Fibroblast of lung (primary cell): Measurements from ENCODE around the gene ZSCAN1. TPM values are rescaled to one million over a fixed set of nuclear protein-coding genes. Genes with fewer than 3 reads are reported as not detected.

Experiments
- DNase-seq, 2 donors: peaks; one replicate each; pipeline versions ENCODE4 v3.0.0 to v3.0.0-alpha.2; 2010; ENCODE audit warnings: low read depth in 2 of 2
- H2AFZ ChIP-seq: 2 replicates; pipeline ENCODE4 v1.5.1; 2012; ENCODE audit warnings: low read length, control low read depth, inconsistent platforms
- H3K27ac ChIP-seq: 2 replicates; pipeline ENCODE4 v1.5.1; 2011; ENCODE audit warnings: low read length, control low read depth; ENCODE audit not compliant: insufficient read depth
- H3K27me3 ChIP-seq: 2 replicates; pipeline ENCODE4 v1.5.1; 2011; ENCODE audit warnings: mild to moderate bottlenecking, low read length; ENCODE audit not compliant: control insufficient read depth, insufficient read depth
- H3K36me3 ChIP-seq: 2 replicates; pipeline ENCODE4 v1.5.1; 2011; ENCODE audit warnings: low read length; ENCODE audit not compliant: control insufficient read depth, insufficient read depth
- H3K4me1 ChIP-seq: 2 replicates; pipeline ENCODE4 v1.5.1; 2011; ENCODE audit warnings: low read length; ENCODE audit not compliant: control insufficient read depth, insufficient read depth; ENCODE audit errors: extremely low read depth
- H3K4me2 ChIP-seq: 2 replicates; pipeline ENCODE4 v1.5.1; 2011; ENCODE audit warnings: low read length, control low read depth; ENCODE audit not compliant: insufficient read depth; ENCODE audit errors: extremely low read depth
- H3K4me3 ChIP-seq, 4 experiments: fragments of 200-600 bp in 1 of 4; sonication (generic) in 1 of 4; replicated peaks in 1 of 4; 2 replicates each; pipeline ENCODE4 v1.5.1; 2011 to 2016; ENCODE audit warnings: low read length in 4 of 4, low read depth in 3 of 4, mild to moderate bottlenecking in 3 of 4, control low read depth in 2 of 4, inconsistent platforms in 1 of 4, mixed read lengths in 1 of 4; ENCODE audit not compliant: insufficient read depth in 1 of 4; ENCODE audit errors: control extremely low read depth in 1 of 4
- H3K79me2 ChIP-seq: 2 replicates; pipeline ENCODE4 v1.5.1; 2012; ENCODE audit warnings: mild to moderate bottlenecking, low read length, inconsistent platforms; ENCODE audit not compliant: control insufficient read depth, insufficient read depth
- H3K9ac ChIP-seq: 2 replicates; pipeline ENCODE4 v1.5.1; 2011; ENCODE audit warnings: mild to moderate bottlenecking, low read length, control low read depth; ENCODE audit not compliant: insufficient read depth
- H3K9me3 ChIP-seq: 2 replicates; pipeline ENCODE4 v1.5.1; 2012; ENCODE audit warnings: low read depth, low read length; ENCODE audit not compliant: control insufficient read depth, insufficient read depth
- H4K20me1 ChIP-seq: 2 replicates; pipeline ENCODE4 v1.5.1; 2011; ENCODE audit warnings: low read length; ENCODE audit not compliant: control insufficient read depth, insufficient read depth; ENCODE audit errors: extremely low read depth
- EZH2 ChIP-seq: IDR thresholded peaks from 2 replicates; pipeline ENCODE4 v1.5.1; 2012; ENCODE audit warnings: low read length, control low read depth, mild to moderate bottlenecking; ENCODE audit errors: missing control alignments
- polyA plus RNA-seq, 2 donors: library from polyadenylated mRNA; depleted of rRNA in 1 of 2; stranded (reverse) in 1 of 2; unstranded in 1 of 2; fragments of >200 nt; gene quantifications; 2 replicates each; pipeline ENCODE4 v1.2.1, GENCODE V29; 2011 to 2012; ENCODE audit warnings: missing spikeins in 1 of 2
- total RNA-seq: library from RNA; depleted of rRNA; stranded (reverse); fragments of >200 nt; gene quantifications from 2 replicates; pipeline ENCODE4 v1.2.1, GENCODE V29; 2014
- TF ChIP-seq, protein P1 (sequence below), 2 donors: IDR thresholded peaks in 1 of 2; conservative IDR thresholded peaks in 1 of 2; 1 replicate in 1 of 2; 2 replicates in 1 of 2; pipeline ENCODE4 v1.5.1; 2011 to 2012; ENCODE audit warnings: low read length in 2 of 2, control low read depth in 1 of 2, inconsistent platforms in 1 of 2, low read depth in 1 of 2, mild to moderate bottlenecking in 1 of 2

ZSCAN1 gene
- total and polyA plus RNA-seq, 2 donors (not counting 1 experiment from before 2014, with no cell fraction given) = not detected

GRCh38 chr19:58024661-58025060 lies 9.2 kb upstream of the ZSCAN1 start:
- H3K9ac ChIP-seq = no peak overlapping the region
- H4K20me1 ChIP-seq = no peaks in the 10 kb centered on the region
- H3K4me3 ChIP-seq = no peak overlapping the region
- H3K4me1 ChIP-seq = no peaks in the 10 kb centered on the region
- H3K79me2 ChIP-seq = no peaks in the 10 kb centered on the region
- no peak overlapping the region for H3K27ac ChIP-seq
- no peak overlapping the region for H3K4me2 ChIP-seq
- H3K27me3 ChIP-seq = no peaks in the 10 kb centered on the region
- TF ChIP-seq EZH2 = no peak
- TF ChIP-seq, protein P1, sequence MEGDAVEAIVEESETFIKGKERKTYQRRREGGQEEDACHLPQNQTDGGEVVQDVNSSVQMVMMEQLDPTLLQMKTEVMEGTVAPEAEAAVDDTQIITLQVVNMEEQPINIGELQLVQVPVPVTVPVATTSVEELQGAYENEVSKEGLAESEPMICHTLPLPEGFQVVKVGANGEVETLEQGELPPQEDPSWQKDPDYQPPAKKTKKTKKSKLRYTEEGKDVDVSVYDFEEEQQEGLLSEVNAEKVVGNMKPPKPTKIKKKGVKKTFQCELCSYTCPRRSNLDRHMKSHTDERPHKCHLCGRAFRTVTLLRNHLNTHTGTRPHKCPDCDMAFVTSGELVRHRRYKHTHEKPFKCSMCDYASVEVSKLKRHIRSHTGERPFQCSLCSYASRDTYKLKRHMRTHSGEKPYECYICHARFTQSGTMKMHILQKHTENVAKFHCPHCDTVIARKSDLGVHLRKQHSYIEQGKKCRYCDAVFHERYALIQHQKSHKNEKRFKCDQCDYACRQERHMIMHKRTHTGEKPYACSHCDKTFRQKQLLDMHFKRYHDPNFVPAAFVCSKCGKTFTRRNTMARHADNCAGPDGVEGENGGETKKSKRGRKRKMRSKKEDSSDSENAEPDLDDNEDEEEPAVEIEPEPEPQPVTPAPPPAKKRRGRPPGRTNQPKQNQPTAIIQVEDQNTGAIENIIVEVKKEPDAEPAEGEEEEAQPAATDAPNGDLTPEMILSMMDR (conservative IDR thresholded peaks at IDR 0.05 in 1 of 2, IDR thresholded peaks at IDR 0.05 in 1 of 2; ENCODE audit: low read depth in 1 of 2, low read length in 2 of 2) = no peak
- no peak for DNase-seq
- H3K36me3 ChIP-seq = no peaks in the 10 kb centered on the region
- H2AFZ ChIP-seq = no peak overlapping the region
- no peaks in the 10 kb centered on the region for H3K9me3 ChIP-seq

- Histone ChIP-seq H3K9ac (no peak overlapping the region), H4K20me1 (no peaks in the 10 kb centered on the region), H2AFZ (no peak overlapping the region), H3K27me3 (no peaks in the 10 kb centered on the region), H3K9me3 (no peaks in the 10 kb centered on the region), H3K79me2 (no peaks in the 10 kb centered on the region), H3K27ac (no peak overlapping the region), H3K4me1 (no peaks in the 10 kb centered on the region), H3K36me3 (no peaks in the 10 kb centered on the region), H3K4me2 (peak overlapping the region; percentile 35), H3K4me3 (peak overlapping the region in 2 of 4 experiments; percentile 28 to 46)
- no peak for DNase-seq
- TF ChIP-seq EZH2 = no peak
- TF ChIP-seq, protein P1 (conservative IDR thresholded peaks at IDR 0.05 in 1 of 2, IDR thresholded peaks at IDR 0.05 in 1 of 2; ENCODE audit: low read depth in 1 of 2, low read length in 2 of 2) = no peak
Measured at GRCh38 chr19:58034477-58034793, 610 bp downstream of the ZSCAN1 start.

DNA sequence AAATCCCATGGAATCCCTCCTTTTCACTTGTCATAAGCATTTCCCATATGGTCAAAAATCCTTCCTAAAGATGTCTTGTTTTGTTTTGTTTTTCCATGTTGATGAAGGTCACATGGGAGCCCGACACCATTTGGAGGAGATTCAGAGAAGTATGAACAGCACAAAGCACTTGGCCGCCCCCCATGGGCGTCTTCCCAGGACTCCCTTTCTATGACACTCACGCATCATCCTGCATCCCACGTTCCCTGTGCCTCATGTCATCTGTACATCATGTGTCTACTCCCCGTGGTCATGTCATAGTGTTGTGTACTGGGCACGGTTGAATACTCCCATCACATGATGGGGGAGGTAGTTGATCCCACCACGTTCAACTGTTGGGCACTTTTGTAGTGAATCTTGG lies 2.0 kb downstream of the ZSCAN1 start:
- Histone ChIP-seq H3K4me1 (no peaks in the 10 kb centered on the region), H3K4me2 (no peak overlapping the region), H3K36me3 (no peaks in the 10 kb centered on the region), H3K27me3 (no peaks in the 10 kb centered on the region), H4K20me1 (no peaks in the 10 kb centered on the region), H3K4me3 (no peak overlapping the region), H3K79me2 (no peaks in the 10 kb centered on the region), H2AFZ (no peak overlapping the region), H3K9me3 (no peaks in the 10 kb centered on the region), H3K9ac (no peak overlapping the region), H3K27ac (no peak overlapping the region)
- no peak for DNase-seq
- TF ChIP-seq EZH2 = no peak
- TF ChIP-seq, protein P1 (conservative IDR thresholded peaks at IDR 0.05 in 1 of 2, IDR thresholded peaks at IDR 0.05 in 1 of 2; ENCODE audit: low read depth in 1 of 2, low read length in 2 of 2) = no peak
